Endothelial cell of umbilical vein (primary cell): ENCODE results near the gene SERPINA9. TPM values are rescaled to one million over a fixed set of nuclear protein-coding genes. Genes with fewer than 3 reads are reported as not detected.

Experiments
- BruUV-seq: library from RNA; stranded (reverse); fragments of 400-500 nt; replicated peaks from 2 replicates; lab custom pipeline; 2021; lab: Mats Ljungman, UMichigan
- CTCF ChIA-PET: fragments of 300-600, 350-600 bp; sonication (Branson Sonifier 250); formaldehyde crosslinking; loops from one replicate; lab custom pipeline; 2021; ENCODE audit warnings: antibody characterized with exemption, inconsistent platforms; lab: Charles Lee
- POLR2A ChIA-PET: fragments of 300-600, 350-600 bp; sonication (Branson Sonifier 250); formaldehyde crosslinking; loops from one replicate; lab custom pipeline; 2021; ENCODE audit warnings: antibody characterized with exemption, inconsistent platforms; lab: Charles Lee
- DNase-seq: peaks from one replicate; pipeline ENCODE4 v3.0.0-alpha.2; 2011; ENCODE audit warnings: low read depth, low spot score
- FAIRE-seq: peaks from 2 replicates; lab custom pipeline; 2011; peaks lifted over from hg19 to GRCh38; lab: Jason Lieb, UNC
- H2AFZ ChIP-seq: 2 replicates; pipeline ENCODE4 v1.6.0; 2012; ENCODE audit warnings: low read depth, low read length, control low read depth, inconsistent platforms
- H3K27ac ChIP-seq: 2 replicates; pipeline ENCODE4 v1.5.1; 2011; ENCODE audit warnings: low read depth, mild to moderate bottlenecking, control low read depth, low read length, moderate library complexity; ENCODE audit not compliant: insufficient read depth
- H3K27me3 ChIP-seq, 2 experiments: 2 replicates each; pipeline versions ENCODE4 v1.6.0 to v1.6.1; 2011; ENCODE audit warnings: low read length in 2 of 2, mixed read lengths in 1 of 2; ENCODE audit not compliant: control insufficient read depth in 2 of 2, insufficient read depth in 2 of 2
- H3K36me3 ChIP-seq, 2 experiments: 2 replicates in 1 of 2; 3 replicates in 1 of 2; pipeline ENCODE4 v1.5.1; 2011; ENCODE audit warnings: low read length in 2 of 2, mild to moderate bottlenecking in 1 of 2, moderate library complexity in 1 of 2; ENCODE audit not compliant: control insufficient read depth in 2 of 2, insufficient read depth in 2 of 2; ENCODE audit errors: extremely low read depth in 1 of 2
- H3K4me1 ChIP-seq: 3 replicates; pipeline ENCODE4 v1.5.1; 2011; ENCODE audit warnings: mild to moderate bottlenecking, low read length; ENCODE audit not compliant: control insufficient read depth, insufficient read depth; ENCODE audit errors: extremely low read depth
- H3K4me2 ChIP-seq: 2 replicates; pipeline ENCODE4 v1.6.1; 2011; ENCODE audit warnings: low read length, control low read depth, mixed read lengths; ENCODE audit not compliant: insufficient read depth
- H3K4me3 ChIP-seq, 3 experiments: fragments of 200-600 bp in 1 of 3; sonication (generic), shearing (Covaris generic) in 1 of 3; replicated peaks in 1 of 3; 2 replicates each; pipeline ENCODE4 v1.5.1; 2011 to 2016; ENCODE audit warnings: control low read depth in 3 of 3, low read length in 3 of 3, mild to moderate bottlenecking in 2 of 3, inconsistent platforms in 1 of 3, low read depth in 1 of 3, moderate library complexity in 1 of 3; ENCODE audit not compliant: insufficient read depth in 1 of 3
- H3K79me2 ChIP-seq: 2 replicates; pipeline ENCODE4 v1.6.0; 2012; ENCODE audit warnings: low read length, inconsistent platforms; ENCODE audit not compliant: control insufficient read depth, insufficient read depth
- H3K9ac ChIP-seq: replicated peaks from 2 replicates; pipeline ENCODE3; 2011; ENCODE audit warnings: low read length, control low read depth; ENCODE audit not compliant: insufficient read depth; ENCODE audit errors: extremely low read depth
- H3K9me1 ChIP-seq: replicated peaks from 3 replicates; pipeline ENCODE4 v1.6.0; 2011; ENCODE audit warnings: mild to moderate bottlenecking, low read length; ENCODE audit not compliant: control insufficient read depth, insufficient read depth; ENCODE audit errors: extremely low read depth
- H3K9me3 ChIP-seq: replicated peaks from 2 replicates; pipeline ENCODE4 v1.5.1; 2012; ENCODE audit warnings: low read length, inconsistent platforms; ENCODE audit not compliant: control insufficient read depth, insufficient read depth
- H4K20me1 ChIP-seq: replicated peaks from 2 replicates; pipeline ENCODE3; 2011; ENCODE audit warnings: mild to moderate bottlenecking, low read length; ENCODE audit not compliant: control insufficient read depth, insufficient read depth; ENCODE audit errors: extremely low read depth
- EZH2 ChIP-seq: IDR thresholded peaks from 2 replicates; pipeline ENCODE4 v1.6.1; 2012; ENCODE audit warnings: borderline replicate concordance, low read depth, mild to moderate bottlenecking, moderate library complexity, low read length, inconsistent platforms; ENCODE audit not compliant: severe bottlenecking
- FOS ChIP-seq: IDR thresholded peaks from 2 replicates; pipeline ENCODE4 v1.6.1; 2011; ENCODE audit warnings: mild to moderate bottlenecking, low read length, moderate library complexity, borderline replicate concordance; ENCODE audit not compliant: insufficient read depth
- GATA2 ChIP-seq: IDR thresholded peaks from 2 replicates; pipeline ENCODE4 v1.7.0; 2011; ENCODE audit warnings: low read depth, mild to moderate bottlenecking, moderate library complexity, mixed read lengths, low read length; ENCODE audit not compliant: insufficient read length, insufficient read depth
- JUN ChIP-seq: IDR thresholded peaks from 2 replicates; pipeline ENCODE4 v1.6.1; 2011; ENCODE audit warnings: borderline replicate concordance, low read depth; ENCODE audit not compliant: insufficient read length, insufficient read depth
- MAX ChIP-seq: IDR thresholded peaks from 2 replicates; pipeline ENCODE4 v1.6.1; 2011; ENCODE audit not compliant: insufficient read depth, insufficient read length
- MYC ChIP-seq: IDR thresholded peaks from one replicate; pipeline ENCODE4 v1.6.1; 2011; ENCODE audit warnings: mild to moderate bottlenecking, low read depth, low read length
- POLR2A ChIP-seq: IDR thresholded peaks from 2 replicates; pipeline ENCODE4 v1.6.1; 2012; ENCODE audit warnings: low read depth, mild to moderate bottlenecking, control low read depth, low read length
- POLR2AphosphoS5 ChIP-seq: IDR thresholded peaks from 2 replicates; pipeline ENCODE4 v1.6.1; 2012; ENCODE audit warnings: low read depth, mild to moderate bottlenecking, control low read depth, low read length, moderate library complexity; ENCODE audit not compliant: insufficient read depth
- dilution Hi-C: fragments of 300-500 bp; cut with MboI; formaldehyde crosslinking; loops from one replicate; pipeline ENCODE4 v1.15.0; 2019; ENCODE audit warnings: low sequenced_read_pairs; ENCODE audit not compliant: extremely low pct_ligation_motif_present
- intact Hi-C: fragments of 100-400 bp; cut with micrococcal nuclease; formaldehyde crosslinking; loops from one replicate; pipeline ENCODE4 v1.10.0; 2022
- polyA plus RNA-seq, 4 experiments: library from polyadenylated mRNA; depleted of rRNA in 3 of 4; stranded (reverse) in 3 of 4; unstranded in 1 of 4; fragments of >200 nt; gene quantifications; 2 replicates each; pipeline versions ENCODE4 v1.2.1 to v1.2.3, GENCODE V29; 2011 to 2012; ENCODE audit warnings: missing spikeins in 1 of 4
- total RNA-seq: library from RNA; stranded (reverse); gene quantifications from 2 replicates; pipeline ENCODE4 v1.2.3, GENCODE V29; 2021
- TF ChIP-seq, protein P1 (sequence below), 2 donors: IDR thresholded peaks; 1 replicate in 1 of 2; 2 replicates in 1 of 2; pipeline ENCODE4 v1.5.1; 2011; ENCODE audit warnings: low read length in 2 of 2, mild to moderate bottlenecking in 2 of 2, moderate library complexity in 2 of 2, control low read depth in 1 of 2, inconsistent platforms in 1 of 2, low read depth in 1 of 2; ENCODE audit not compliant: insufficient read depth in 1 of 2; ENCODE audit errors: extremely low read depth in 1 of 2

The SERPINA9 gene
- total and polyA plus RNA-seq, 2 donors (not counting 3 experiments of a cell fraction or from before 2014, with no cell fraction given), result not detected

DNA sequence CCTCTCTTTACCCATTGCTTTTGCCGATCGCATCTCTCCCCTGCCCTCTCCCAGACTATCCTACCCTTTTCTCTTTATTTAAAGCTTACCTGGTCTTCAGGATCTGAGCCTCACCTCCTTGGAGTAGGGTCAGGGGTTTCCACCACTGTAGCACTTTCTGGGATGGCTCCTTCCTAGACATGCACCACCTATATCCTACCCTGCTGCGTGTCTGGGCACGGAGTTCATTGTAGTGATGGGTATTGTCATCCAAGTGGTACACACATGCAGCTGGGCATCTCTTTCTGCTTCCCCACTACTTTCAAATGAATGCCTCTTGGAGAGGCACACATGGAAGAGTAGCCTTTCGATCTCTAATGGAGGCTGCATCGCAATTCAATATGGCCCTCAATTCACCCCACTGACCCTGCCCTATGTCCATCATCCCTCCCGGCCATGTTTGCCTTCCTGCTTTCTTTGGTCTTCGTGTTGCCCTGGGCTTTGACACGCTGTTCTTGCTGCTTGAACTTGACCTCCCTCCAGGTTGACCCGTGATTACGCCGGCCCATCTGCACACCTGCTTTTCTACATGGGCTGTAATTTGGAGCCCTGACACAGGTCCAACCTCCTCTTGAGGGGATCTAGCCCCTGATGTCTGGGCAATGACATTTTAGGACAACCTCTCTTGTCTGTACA lies 34.3 kb downstream of the SERPINA9 start:
- no peaks in the 10 kb centered on the region for H3K27me3 ChIP-seq
- H3K4me1 ChIP-seq, result no peaks in the 10 kb centered on the region
- no peaks in the 10 kb centered on the region for H3K9me1 ChIP-seq
- H2AFZ ChIP-seq, result no peak overlapping the region
- no peaks in the 10 kb centered on the region for H3K36me3 ChIP-seq
- intact Hi-C loops, result no loop called here
- H3K79me2 ChIP-seq, result no peaks in the 10 kb centered on the region
- DNase-seq (no peak), FAIRE-seq (no peak)
- CTCF ChIA-PET, result no interaction called here
- no peaks in the 10 kb centered on the region for H3K9me3 ChIP-seq
- dilution Hi-C loops, result no loop called here
- TF ChIP-seq EZH2 (no peak), FOS (no peak), MAX (no peak), MYC (no peak), POLR2AphosphoS5 (no peak)
- BruUV-seq, result no TSS peak
- no peak overlapping the region for H3K9ac ChIP-seq
- H4K20me1 ChIP-seq, result no peaks in the 10 kb centered on the region
- no peak overlapping the region for H3K27ac ChIP-seq
- POLR2A ChIA-PET, result interaction anchor here (0.5 kb wide), 1 partner anchor 887 kb away, joined by 5 read pairs; no protein-coding TSS in a partner anchor
- H3K4me2 ChIP-seq, result no peak overlapping the region
- no peak overlapping the region for H3K4me3 ChIP-seq

- FAIRE-seq (no peak), DNase-seq (no peak)
- CTCF ChIA-PET, result no interaction called here
- Histone ChIP-seq H3K4me1 (no peaks in the 10 kb centered on the region), H3K27me3 (no peaks in the 10 kb centered on the region), H3K9me3 (no peaks in the 10 kb centered on the region), H3K79me2 (no peaks in the 10 kb centered on the region), H3K4me2 (no peak overlapping the region), H3K9me1 (no peaks in the 10 kb centered on the region), H3K27ac (no peak overlapping the region), H3K4me3 (no peak overlapping the region), H3K9ac (no peak overlapping the region), H3K36me3 (no peaks in the 10 kb centered on the region), H2AFZ (no peak overlapping the region), H4K20me1 (no peaks in the 10 kb centered on the region)
- dilution Hi-C loops, result no loop called here
- no TSS peak for BruUV-seq
- intact Hi-C loops, result no loop called here
- POLR2A ChIA-PET, result no interaction called here
- TF ChIP-seq JUN (no peak), FOS (no peak), POLR2AphosphoS5 (no peak), POLR2A (no peak), EZH2 (no peak), MYC (no peak), MAX (no peak), GATA2 (no peak)
- TF ChIP-seq, protein P1, sequence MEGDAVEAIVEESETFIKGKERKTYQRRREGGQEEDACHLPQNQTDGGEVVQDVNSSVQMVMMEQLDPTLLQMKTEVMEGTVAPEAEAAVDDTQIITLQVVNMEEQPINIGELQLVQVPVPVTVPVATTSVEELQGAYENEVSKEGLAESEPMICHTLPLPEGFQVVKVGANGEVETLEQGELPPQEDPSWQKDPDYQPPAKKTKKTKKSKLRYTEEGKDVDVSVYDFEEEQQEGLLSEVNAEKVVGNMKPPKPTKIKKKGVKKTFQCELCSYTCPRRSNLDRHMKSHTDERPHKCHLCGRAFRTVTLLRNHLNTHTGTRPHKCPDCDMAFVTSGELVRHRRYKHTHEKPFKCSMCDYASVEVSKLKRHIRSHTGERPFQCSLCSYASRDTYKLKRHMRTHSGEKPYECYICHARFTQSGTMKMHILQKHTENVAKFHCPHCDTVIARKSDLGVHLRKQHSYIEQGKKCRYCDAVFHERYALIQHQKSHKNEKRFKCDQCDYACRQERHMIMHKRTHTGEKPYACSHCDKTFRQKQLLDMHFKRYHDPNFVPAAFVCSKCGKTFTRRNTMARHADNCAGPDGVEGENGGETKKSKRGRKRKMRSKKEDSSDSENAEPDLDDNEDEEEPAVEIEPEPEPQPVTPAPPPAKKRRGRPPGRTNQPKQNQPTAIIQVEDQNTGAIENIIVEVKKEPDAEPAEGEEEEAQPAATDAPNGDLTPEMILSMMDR (IDR thresholded peaks at IDR 0.05; ENCODE audit: extremely low read depth in 1 of 2, insufficient read depth in 1 of 2, low read depth in 1 of 2, low read length in 2 of 2), result no peak
These were observed 34.9 kb downstream of the SERPINA9 start for GRCh38 chr14:94441130-94441529.
